ENCODE data around the gene CRB3.

CRB3 gene

DNA sequence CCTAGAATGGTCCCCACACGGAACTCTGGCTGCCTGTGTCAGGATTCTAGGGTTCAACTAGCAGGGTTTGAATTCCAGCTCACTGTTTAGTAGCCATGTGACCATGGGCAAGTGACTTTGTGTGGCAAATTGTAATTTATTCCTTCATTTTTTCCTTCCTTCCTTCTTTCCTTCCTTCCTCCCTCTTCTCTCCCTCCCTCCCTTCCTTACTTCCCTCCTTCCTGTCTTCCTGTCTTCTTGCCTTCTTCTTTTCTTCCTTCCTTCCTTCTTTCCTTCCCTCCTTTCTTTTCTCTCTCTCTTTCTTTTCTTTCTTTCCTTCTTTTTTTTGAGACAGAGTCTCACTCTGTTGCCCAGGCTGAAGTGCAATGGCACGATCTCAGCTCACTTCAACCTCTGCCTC is 26.1 kb downstream of the CRB3 start:
- TF ChIP-seq, protein P1, sequence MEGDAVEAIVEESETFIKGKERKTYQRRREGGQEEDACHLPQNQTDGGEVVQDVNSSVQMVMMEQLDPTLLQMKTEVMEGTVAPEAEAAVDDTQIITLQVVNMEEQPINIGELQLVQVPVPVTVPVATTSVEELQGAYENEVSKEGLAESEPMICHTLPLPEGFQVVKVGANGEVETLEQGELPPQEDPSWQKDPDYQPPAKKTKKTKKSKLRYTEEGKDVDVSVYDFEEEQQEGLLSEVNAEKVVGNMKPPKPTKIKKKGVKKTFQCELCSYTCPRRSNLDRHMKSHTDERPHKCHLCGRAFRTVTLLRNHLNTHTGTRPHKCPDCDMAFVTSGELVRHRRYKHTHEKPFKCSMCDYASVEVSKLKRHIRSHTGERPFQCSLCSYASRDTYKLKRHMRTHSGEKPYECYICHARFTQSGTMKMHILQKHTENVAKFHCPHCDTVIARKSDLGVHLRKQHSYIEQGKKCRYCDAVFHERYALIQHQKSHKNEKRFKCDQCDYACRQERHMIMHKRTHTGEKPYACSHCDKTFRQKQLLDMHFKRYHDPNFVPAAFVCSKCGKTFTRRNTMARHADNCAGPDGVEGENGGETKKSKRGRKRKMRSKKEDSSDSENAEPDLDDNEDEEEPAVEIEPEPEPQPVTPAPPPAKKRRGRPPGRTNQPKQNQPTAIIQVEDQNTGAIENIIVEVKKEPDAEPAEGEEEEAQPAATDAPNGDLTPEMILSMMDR (conservative IDR thresholded peaks at IDR 0.05; ENCODE audit: control insufficient read depth, insufficient read depth, low read depth, low read length), result no peak
- no peak for DNase-seq (ENCODE audit: low read depth)
- no peak overlapping the region for H3K4me3 ChIP-seq (ENCODE audit: control insufficient read depth, low read depth, low read length)

DNA sequence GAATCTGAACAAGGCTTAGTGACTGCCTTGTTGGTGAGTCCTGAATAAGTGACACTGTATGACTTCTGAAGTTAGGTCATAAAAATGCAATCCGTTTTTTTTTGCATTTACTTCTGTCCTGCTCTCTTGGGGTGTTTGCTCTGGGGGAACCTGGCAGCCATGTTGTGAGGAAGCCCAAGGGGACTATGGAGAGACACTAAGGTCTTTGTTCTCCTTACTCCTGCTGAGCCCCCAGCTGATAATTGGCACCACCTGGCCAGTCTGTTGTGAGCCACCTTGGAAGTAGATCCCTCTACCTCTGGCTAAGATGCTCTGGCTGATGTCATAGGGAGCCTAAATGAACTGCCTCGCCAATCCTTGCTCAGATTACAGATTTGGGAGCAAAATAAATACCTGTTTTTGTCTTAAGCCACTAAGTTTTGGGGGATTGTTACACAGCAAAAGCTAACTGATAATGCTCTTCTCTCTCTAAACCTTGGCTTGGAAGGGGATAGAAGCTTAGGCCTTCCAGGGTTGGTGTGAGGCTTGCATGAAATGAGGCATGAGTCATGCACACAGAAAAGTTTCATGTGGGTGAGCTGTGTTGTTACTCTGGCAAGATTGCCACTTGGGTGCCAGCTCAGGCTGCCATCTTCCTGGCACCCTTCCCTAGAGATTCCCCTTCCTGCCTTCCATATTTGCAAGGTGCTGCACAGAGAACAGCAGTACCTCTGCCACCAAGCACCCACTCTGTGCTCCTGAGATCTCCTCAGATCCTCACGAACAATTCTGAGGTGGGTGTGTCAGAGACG is 27.9 kb downstream of the CRB3 start:
- TF ChIP-seq, protein P1 (conservative IDR thresholded peaks at IDR 0.05; ENCODE audit: control insufficient read depth, insufficient read depth, low read depth, low read length), result no peak
- no peak overlapping the region for H3K4me3 ChIP-seq (ENCODE audit: control insufficient read depth, low read depth, low read length)
- DNase-seq (ENCODE audit: low read depth), result no peak

DNA sequence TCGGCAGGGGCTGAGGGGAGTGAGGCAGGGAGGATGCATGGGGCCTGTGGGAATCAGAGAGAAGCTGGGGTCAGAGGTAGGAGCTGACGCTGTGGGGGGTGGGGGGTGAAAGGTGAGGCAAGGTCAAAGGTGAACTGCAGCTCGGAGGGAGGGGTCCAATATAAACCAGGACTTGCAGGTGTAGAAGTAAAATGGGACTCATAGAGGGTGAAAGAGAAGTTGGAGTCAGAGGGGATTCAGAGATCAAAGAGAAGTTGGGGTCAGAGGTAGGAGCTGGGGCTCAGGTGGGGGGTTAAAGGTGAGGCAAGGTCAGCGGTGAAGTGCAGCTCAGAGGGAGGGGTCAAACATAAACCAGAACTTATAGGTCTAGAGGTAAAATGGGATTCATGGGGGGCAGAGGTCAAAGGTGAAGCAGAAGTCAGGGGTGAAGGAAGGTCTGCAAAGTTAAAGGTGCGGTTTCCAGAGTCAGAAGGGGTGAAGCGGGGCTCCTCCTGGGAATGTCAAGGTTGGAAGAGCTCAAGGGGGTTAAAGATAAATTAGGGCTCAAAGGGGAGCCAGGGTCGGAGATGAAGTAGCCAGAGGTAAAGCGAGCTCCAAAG is 30.5 kb downstream of the CRB3 start:
- TF ChIP-seq, protein P1 (conservative IDR thresholded peaks at IDR 0.05; ENCODE audit: control insufficient read depth, insufficient read depth, low read depth, low read length), result no peak
- H3K4me3 ChIP-seq (ENCODE audit: control insufficient read depth, low read depth, low read length), result no peak overlapping the region
- DNase-seq (ENCODE audit: low read depth), result no peak

DNA sequence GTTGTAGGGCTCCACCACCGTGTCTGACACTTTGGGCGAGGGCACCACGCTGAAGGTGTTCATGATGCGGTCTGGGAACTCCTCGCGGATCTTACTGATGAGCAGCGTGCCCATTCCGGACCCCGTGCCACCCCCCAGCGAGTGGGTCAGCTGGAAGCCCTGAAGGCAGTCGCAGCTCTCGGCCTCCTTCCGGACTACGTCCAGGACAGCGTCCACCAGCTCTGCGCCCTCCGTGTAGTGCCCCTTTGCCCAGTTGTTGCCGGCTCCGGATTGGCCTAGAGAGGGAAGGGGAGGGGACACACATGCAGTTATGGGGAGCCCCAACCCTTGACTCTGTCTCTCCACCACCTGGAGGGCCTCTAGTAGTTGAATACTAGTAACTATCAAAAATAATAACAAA is 31.9 kb downstream of the CRB3 start:
- no peak overlapping the region for H3K4me3 ChIP-seq (ENCODE audit: control insufficient read depth, low read depth, low read length)
- no peak for DNase-seq (ENCODE audit: low read depth)
- TF ChIP-seq, protein P1 (conservative IDR thresholded peaks at IDR 0.05; ENCODE audit: control insufficient read depth, insufficient read depth, low read depth, low read length), result no peak

DNA sequence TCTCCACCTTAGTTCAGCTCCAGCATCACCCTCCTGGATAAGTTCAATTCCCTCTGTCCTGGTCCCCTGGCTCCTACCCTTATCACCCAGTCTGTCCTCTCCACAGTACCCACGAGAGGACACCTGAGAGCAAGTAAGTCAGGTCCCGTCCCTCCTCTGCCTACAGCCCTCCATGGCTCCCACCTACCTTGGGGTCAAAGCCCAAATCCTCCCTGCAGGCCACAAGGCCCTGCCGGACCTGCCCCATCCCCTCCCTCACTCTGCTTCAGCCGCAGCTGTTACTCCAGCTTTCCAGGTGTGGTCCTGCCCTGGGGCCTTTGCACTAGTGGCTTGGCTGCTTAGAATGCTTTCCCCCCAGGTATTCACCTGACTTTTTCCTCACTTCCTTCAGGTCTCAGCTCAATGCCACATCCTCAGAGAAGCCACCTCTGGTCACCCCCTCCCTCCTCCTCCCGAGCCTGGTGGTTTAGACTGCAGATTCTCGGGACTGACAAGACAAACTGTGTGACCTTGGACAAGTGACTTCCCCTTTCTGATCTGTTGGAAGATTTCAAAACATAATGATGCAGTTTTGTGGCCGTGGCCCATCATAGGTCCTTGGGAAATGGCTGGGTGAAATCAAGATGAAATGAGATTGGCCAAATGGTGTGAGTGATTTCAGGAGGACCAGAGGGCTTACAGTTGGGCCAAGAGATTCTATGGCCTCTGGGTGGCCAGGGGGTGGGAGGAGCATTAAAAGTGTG is 34.4 kb downstream of the CRB3 start:
- TF ChIP-seq, protein P1 (conservative IDR thresholded peaks at IDR 0.05; ENCODE audit: control insufficient read depth, insufficient read depth, low read depth, low read length), result no peak
- H3K4me3 ChIP-seq (ENCODE audit: control insufficient read depth, low read depth, low read length), result no peak overlapping the region
- no peak for DNase-seq (ENCODE audit: low read depth)

DNA sequence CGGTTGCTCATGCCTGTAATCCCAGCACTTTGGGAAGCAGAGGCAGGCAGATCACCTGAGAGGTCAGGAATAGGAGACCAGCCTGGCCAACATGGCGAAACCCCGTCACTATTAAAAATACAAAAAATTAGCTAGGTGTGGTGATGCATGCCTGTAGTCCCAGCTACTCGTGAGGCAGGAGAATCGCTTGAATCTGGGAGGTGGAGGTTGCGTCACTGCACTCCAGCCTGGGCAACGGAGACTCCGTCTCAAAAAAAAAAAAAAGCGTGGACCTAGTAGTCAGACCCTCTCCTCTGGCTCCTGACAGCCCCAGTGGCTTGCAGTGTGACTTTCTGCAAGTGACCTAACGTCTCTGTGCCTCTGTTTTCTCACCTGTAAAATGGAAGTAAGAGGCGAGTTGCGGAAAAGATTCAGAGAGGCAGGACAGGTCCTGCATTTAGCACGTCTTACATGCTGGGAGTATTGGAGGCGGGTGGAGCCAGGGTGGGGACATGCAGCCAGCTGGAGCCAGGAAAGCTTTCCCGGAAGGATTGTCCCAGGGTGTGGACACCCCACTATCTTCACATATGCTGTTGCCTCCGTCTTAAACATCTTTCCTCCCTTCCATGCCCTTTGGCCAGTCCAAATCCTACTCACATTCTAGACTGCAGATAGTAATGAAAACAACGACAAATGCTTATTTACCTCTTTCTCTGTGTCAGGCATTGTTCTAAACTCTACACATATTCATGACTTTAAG is 35.1 kb downstream of the CRB3 start:
- H3K4me3 ChIP-seq (ENCODE audit: control insufficient read depth, low read depth, low read length), result no peak overlapping the region
- TF ChIP-seq, protein P1 (conservative IDR thresholded peaks at IDR 0.05; ENCODE audit: control insufficient read depth, insufficient read depth, low read depth, low read length), result no peak
- DNase-seq (ENCODE audit: low read depth), result no peak

Measured in fibroblast of mammary gland (primary cell).